Loucy (cell line): ENCODE data around the gene VWA8.

Source experiments
- H2AFZ ChIP-seq: fragments of 200-600 bp; sonication (generic); 2 replicates; pipeline ENCODE4 v1.6.0; 2016; ENCODE audit warnings: antibody characterized with exemption, mild to moderate bottlenecking, low read length, moderate library complexity
- H3F3A ChIP-seq: fragments of 200-600 bp; 2 replicates; pipeline ENCODE4 v1.6.0; 2016; ENCODE audit warnings: antibody characterized with exemption, low read depth, mild to moderate bottlenecking
- H3K27me3 ChIP-seq: fragments of 200-600 bp; sonication (generic); 2 replicates; pipeline ENCODE4 v1.6.1; 2014; ENCODE audit warnings: low read length, mild to moderate bottlenecking; ENCODE audit not compliant: insufficient read depth, poor library complexity, severe bottlenecking
- H3K36me3 ChIP-seq: fragments of 200-600 bp; sonication (generic); 2 replicates; pipeline ENCODE4 v1.6.1; 2016; ENCODE audit warnings: low read length; ENCODE audit not compliant: insufficient read depth
- H3K4me1 ChIP-seq: fragments of 200-600 bp; sonication (generic); 2 replicates; pipeline ENCODE4 v1.5.1; 2014; ENCODE audit warnings: low read length, mild to moderate bottlenecking; ENCODE audit not compliant: insufficient read depth, poor library complexity, severe bottlenecking
- H3K4me2 ChIP-seq: fragments of 200-600 bp; sonication (generic); 2 replicates; pipeline ENCODE4 v1.6.0; 2014; ENCODE audit warnings: antibody characterized with exemption, low read length, low read depth, mild to moderate bottlenecking; ENCODE audit not compliant: poor library complexity, severe bottlenecking
- H3K4me3 ChIP-seq: fragments of 200-600 bp; sonication (generic); 2 replicates; pipeline ENCODE4 v1.5.1; 2014; ENCODE audit warnings: low read length, mild to moderate bottlenecking, mixed read lengths; ENCODE audit not compliant: poor library complexity, severe bottlenecking
- H3K79me2 ChIP-seq: fragments of 200-600 bp; sonication (generic); 2 replicates; pipeline ENCODE4 v1.6.1; 2014; ENCODE audit warnings: low read length; ENCODE audit not compliant: insufficient read depth
- H3K9ac ChIP-seq: fragments of 200-600 bp; sonication (generic); 2 replicates; pipeline ENCODE4 v1.6.0; 2014; ENCODE audit warnings: mild to moderate bottlenecking, low read depth, low read length, moderate library complexity; ENCODE audit not compliant: poor library complexity, severe bottlenecking
- H3K9me2 ChIP-seq: fragments of 200-600 bp; sonication (generic); replicated peaks from 2 replicates; pipeline ENCODE4 v1.6.1; 2016; ENCODE audit warnings: low read depth, low read length, mixed read lengths
- H3K9me3 ChIP-seq: fragments of 200-600 bp; sonication (generic); 2 replicates; pipeline ENCODE4 v1.6.1; 2014; ENCODE audit warnings: mild to moderate bottlenecking, antibody characterized with exemption, low read length, low read depth; ENCODE audit not compliant: insufficient read depth
- H4K20me1 ChIP-seq: fragments of 200-600 bp; sonication (generic); 2 replicates; pipeline ENCODE4 v1.6.0; 2014; ENCODE audit warnings: antibody characterized with exemption, low read length, mild to moderate bottlenecking; ENCODE audit not compliant: insufficient read depth, poor library complexity, severe bottlenecking
- CTCF ChIP-seq: fragments of 200-600 bp; sonication (generic); conservative IDR thresholded peaks from 2 replicates; pipeline ENCODE4 v1.5.1; 2014; ENCODE audit warnings: mild to moderate bottlenecking, antibody characterized with exemption, low read length
- EZH2phosphoT487 ChIP-seq: fragments of 200-600 bp; IDR thresholded peaks from 2 replicates; pipeline ENCODE4 v1.6.1; 2018; ENCODE audit warnings: antibody characterized with exemption, mild to moderate bottlenecking, moderate library complexity, borderline replicate concordance

VWA8 gene

DNA sequence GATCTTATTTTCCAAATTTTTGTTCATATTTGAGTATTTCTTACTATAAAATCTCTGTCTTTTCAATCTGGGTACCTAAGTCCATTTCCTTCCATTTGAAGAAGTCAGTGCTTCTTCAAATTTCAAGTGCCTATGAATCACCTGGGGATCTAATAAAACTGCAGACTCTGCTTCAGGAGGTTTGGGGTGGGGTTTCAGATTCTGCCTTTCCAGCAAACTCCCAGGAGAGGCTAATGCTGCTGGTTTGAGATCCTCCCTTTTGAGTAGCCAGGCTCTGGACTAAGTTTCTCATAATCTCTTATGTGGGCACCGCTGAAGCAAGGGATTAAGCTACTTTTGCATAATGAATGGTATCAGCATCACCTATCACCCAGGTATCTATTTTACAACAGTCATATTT is 261.1 kb downstream of the VWA8 start:
- TF ChIP-seq EZH2phosphoT487 (no peak), CTCF (no peak)
- no peaks in the 10 kb centered on the region for H3K27me3 ChIP-seq
- H2AFZ ChIP-seq = no peak overlapping the region
- H4K20me1 ChIP-seq = no peaks in the 10 kb centered on the region
- H3K4me2 ChIP-seq = no peak overlapping the region
- H3K9me2 ChIP-seq = no peaks in the 10 kb centered on the region
- no peaks in the 10 kb centered on the region for H3F3A ChIP-seq
- H3K79me2 ChIP-seq = no peaks in the 10 kb centered on the region
- no peak overlapping the region for H3K9ac ChIP-seq
- H3K4me1 ChIP-seq = peaks cover 8% of the 10 kb centered on the region
- no peak overlapping the region for H3K4me3 ChIP-seq
- H3K36me3 ChIP-seq = no peaks in the 10 kb centered on the region
- H3K9me3 ChIP-seq = no peaks in the 10 kb centered on the region

- no peaks in the 10 kb centered on the region for H3F3A ChIP-seq
- H3K36me3 ChIP-seq = 0 out of 2 replicates have a peak, but pooled peaks cover 2% of the 10 kb centered on the region
- no peaks in the 10 kb centered on the region for H3K9me3 ChIP-seq
- no peaks in the 10 kb centered on the region for H4K20me1 ChIP-seq
- no peak overlapping the region for H3K4me3 ChIP-seq
- H2AFZ ChIP-seq = no peak overlapping the region
- TF ChIP-seq EZH2phosphoT487 = no peak
- no peak for TF ChIP-seq CTCF
- H3K9me2 ChIP-seq = no peaks in the 10 kb centered on the region
- H3K27me3 ChIP-seq = no peaks in the 10 kb centered on the region
- H3K4me1 ChIP-seq = peaks cover 12% of the 10 kb centered on the region
- no peaks in the 10 kb centered on the region for H3K79me2 ChIP-seq
- H3K4me2 ChIP-seq = no peak overlapping the region
- H3K9ac ChIP-seq = no peak overlapping the region
Observed at GRCh38 chr13:41697578-41697977, 263.3 kb downstream of the VWA8 start.

GRCh38 chr13:41696163-41697003 is 264.5 kb downstream of the VWA8 start:
- no peak for TF ChIP-seq EZH2phosphoT487
- no peak for TF ChIP-seq CTCF
- Histone ChIP-seq H3K79me2 (no peaks in the 10 kb centered on the region), H3K4me1 (peaks cover 12% of the 10 kb centered on the region), H3F3A (no peaks in the 10 kb centered on the region), H3K9me2 (no peaks in the 10 kb centered on the region), H3K27me3 (no peaks in the 10 kb centered on the region), H3K4me2 (no peak overlapping the region), H4K20me1 (no peaks in the 10 kb centered on the region), H3K9ac (no peak overlapping the region), H3K9me3 (no peaks in the 10 kb centered on the region), H3K4me3 (no peak overlapping the region), H2AFZ (no peak overlapping the region), H3K36me3 (0 out of 2 replicates have a peak, but pooled peaks cover 2% of the 10 kb centered on the region)
